ENCODE results near the gene RGS4. TPM values are rescaled to one million over a fixed set of nuclear protein-coding genes. Genes with fewer than 3 reads are reported as not detected.

The RGS4 gene
- total RNA-seq, 1 experiment from 2014 or later: not detected

DNA sequence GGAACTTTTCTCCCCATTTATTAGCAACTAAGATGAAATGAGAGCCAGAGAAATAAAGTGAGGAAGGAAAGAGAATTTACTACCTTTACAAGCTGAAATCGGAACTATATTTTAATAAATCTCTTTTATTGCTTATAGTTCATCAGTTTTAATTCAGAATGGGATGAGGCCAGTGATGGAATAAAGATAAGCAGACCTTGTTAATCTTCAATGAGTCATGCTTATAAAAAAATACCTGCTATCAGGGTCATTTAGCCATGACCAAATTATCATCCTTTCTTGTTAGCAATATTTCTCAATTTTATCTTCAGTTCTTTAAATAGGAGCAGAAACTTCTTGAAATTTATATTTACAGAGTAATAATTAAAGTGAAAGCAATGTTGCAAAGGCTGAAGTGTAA lies 26.1 kb downstream of the RGS4 start:
- no peak overlapping the region for H3K4me2 ChIP-seq (ENCODE audit: insufficient read depth, insufficient read length, low read length)
- H4K20me1 ChIP-seq (ENCODE audit: control insufficient read depth, insufficient read depth, insufficient read length): no peaks in the 10 kb centered on the region
- no peak overlapping the region for H3K23ac ChIP-seq (ENCODE audit: insufficient read length, low read depth, low read length)
- H3K14ac ChIP-seq (ENCODE audit: insufficient read depth, low read length): no peak overlapping the region
- H3K27ac ChIP-seq (ENCODE audit: insufficient read length, low read depth, low read length): no peak overlapping the region
- H3K27ac Mint-ChIP-seq: no peak overlapping the region
- no peak overlapping the region for H4K91ac ChIP-seq (ENCODE audit: insufficient read length, low read depth, low read length)
- H2BK5ac ChIP-seq (ENCODE audit: insufficient read length, low read length): no peak overlapping the region
- no peaks in the 10 kb centered on the region for H3K4me1 ChIP-seq (ENCODE audit: insufficient read depth, low read length)
- no peak overlapping the region for H3K9ac ChIP-seq (ENCODE audit: extremely low read depth, insufficient read length, low read length)
- no peaks in the 10 kb centered on the region for H3K79me2 ChIP-seq (ENCODE audit: insufficient read depth, low read length)
- no peaks in the 10 kb centered on the region for H3K9me3 ChIP-seq (ENCODE audit: control insufficient read depth, low read depth, low read length)
- no CpG with 5 or more reads among the region's 1 CpG for WGBS (ENCODE audit: extremely low coverage, insufficient read length, low lambda C conversion rate)
- H3K4me1 Mint-ChIP-seq: no peaks in the 10 kb centered on the region
- H4K5ac ChIP-seq (ENCODE audit: insufficient read length, low read depth, low read length): no peak overlapping the region
- no peaks in the 10 kb centered on the region for H3K79me1 ChIP-seq (ENCODE audit: insufficient read depth, low read depth, low read length, poor library complexity, severe bottlenecking)
- H3K36me3 Mint-ChIP-seq (ENCODE audit: insufficient read depth in 1 of 3, low read depth in 3 of 3): no peaks in the 10 kb centered on the region
- no peak overlapping the region for H4K8ac ChIP-seq (replicated peaks; ENCODE audit: insufficient read length, low read depth, low read length)
- TF ChIP-seq, protein P1, sequence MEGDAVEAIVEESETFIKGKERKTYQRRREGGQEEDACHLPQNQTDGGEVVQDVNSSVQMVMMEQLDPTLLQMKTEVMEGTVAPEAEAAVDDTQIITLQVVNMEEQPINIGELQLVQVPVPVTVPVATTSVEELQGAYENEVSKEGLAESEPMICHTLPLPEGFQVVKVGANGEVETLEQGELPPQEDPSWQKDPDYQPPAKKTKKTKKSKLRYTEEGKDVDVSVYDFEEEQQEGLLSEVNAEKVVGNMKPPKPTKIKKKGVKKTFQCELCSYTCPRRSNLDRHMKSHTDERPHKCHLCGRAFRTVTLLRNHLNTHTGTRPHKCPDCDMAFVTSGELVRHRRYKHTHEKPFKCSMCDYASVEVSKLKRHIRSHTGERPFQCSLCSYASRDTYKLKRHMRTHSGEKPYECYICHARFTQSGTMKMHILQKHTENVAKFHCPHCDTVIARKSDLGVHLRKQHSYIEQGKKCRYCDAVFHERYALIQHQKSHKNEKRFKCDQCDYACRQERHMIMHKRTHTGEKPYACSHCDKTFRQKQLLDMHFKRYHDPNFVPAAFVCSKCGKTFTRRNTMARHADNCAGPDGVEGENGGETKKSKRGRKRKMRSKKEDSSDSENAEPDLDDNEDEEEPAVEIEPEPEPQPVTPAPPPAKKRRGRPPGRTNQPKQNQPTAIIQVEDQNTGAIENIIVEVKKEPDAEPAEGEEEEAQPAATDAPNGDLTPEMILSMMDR (conservative IDR thresholded peaks at IDR 0.05): no peak
- no peaks in the 10 kb centered on the region for H3K23me2 ChIP-seq (ENCODE audit: insufficient read length, low read depth, low read length, poor library complexity, severe bottlenecking)
- no peaks in the 10 kb centered on the region for H3K9me3 Mint-ChIP-seq
- H2BK12ac ChIP-seq (ENCODE audit: insufficient read length, low read depth, low read length): no peak overlapping the region
- H3K18ac ChIP-seq (ENCODE audit: insufficient read length, low read depth, low read length): no peak overlapping the region
- H2AFZ ChIP-seq (ENCODE audit: low read length): no peak overlapping the region
- no peaks in the 10 kb centered on the region for H3K27me3 ChIP-seq (ENCODE audit: insufficient read depth, low read length)
- H2BK120ac ChIP-seq (ENCODE audit: low read depth, low read length, poor library complexity, severe bottlenecking): no peak overlapping the region
- H3K27me3 Mint-ChIP-seq (ENCODE audit: low read depth): no peaks in the 10 kb centered on the region
- no peak overlapping the region for H3K56ac ChIP-seq (ENCODE audit: insufficient read length, low read depth, low read length)
- no peak overlapping the region for H2BK20ac ChIP-seq (ENCODE audit: low read depth, low read length, poor library complexity, severe bottlenecking)
- H3K4me3 Mint-ChIP-seq: no peak overlapping the region
- H2AK5ac ChIP-seq (ENCODE audit: insufficient read length, low read length): no peak overlapping the region
- H3K4ac ChIP-seq (ENCODE audit: low read depth, low read length): no peak overlapping the region
- no peak for DNase-seq
- no peak overlapping the region for H2BK15ac ChIP-seq (ENCODE audit: low read depth, low read length)
- no peak overlapping the region for H3T11ph ChIP-seq (ENCODE audit: low read length)
